DMS 273 (cell line): Measurements from ENCODE around the gene MRNIP.

ENCODE experiments used
- DNase-seq: peaks from one replicate; lab custom pipeline; 2025; ENCODE audit not compliant: unreplicated experiment; lab: John Stamatoyannopoulos, UW

MRNIP gene

GRCh38 chr5:179822444-179822990 lies 36.1 kb downstream of the MRNIP start:
- no peak for DNase-seq

GRCh38 chr5:179822059-179822432 lies 36.6 kb downstream of the MRNIP start:
- DNase-seq: no peak

GRCh38 chr5:179821298-179822058 lies 37.1 kb downstream of the MRNIP start:
- peak; percentile 91 for DNase-seq

DNA sequence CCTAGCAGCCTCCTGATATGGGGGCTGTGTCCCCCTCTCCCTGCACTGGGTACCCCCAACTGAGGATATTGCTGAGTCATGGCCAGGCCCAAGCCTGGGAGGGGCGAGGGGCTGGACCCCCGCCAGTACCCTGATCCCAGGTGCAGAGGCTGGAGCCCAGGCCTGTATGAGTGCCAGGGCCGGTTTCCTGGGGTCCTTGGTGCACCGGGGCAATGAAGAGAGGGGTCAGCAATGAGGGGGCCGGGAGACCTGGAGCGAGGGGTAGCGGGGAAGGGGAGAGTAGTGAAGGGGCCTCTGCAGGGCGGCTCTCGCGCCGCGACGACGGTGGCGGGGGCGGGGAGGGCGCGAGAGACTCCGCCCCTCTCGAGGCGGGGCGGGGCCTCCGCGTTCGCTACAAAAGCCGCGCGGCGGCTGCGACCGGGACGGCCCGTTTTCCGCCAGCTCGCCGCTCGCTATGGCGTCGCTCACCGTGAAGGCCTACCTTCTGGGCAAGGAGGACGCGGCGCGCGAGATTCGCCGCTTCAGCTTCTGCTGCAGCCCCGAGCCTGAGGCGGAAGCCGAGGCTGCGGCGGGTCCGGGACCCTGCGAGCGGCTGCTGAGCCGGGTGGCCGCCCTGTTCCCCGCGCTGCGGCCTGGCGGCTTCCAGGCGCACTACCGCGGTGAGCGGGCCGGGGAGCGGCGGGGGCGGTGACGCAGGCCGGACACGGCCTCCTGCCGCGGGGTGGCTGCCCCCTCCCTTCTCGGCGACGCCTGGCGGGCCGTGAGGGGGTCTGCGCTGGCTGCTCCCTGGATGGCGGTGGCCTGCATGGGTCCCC lies 37.9 kb downstream of the MRNIP start, which contains the start of gene SQSTM1:
Gene SQSTM1, plus strand, starts transcription at position 423 of the 815 bp plus-strand sequence. Its CDS starts 32 bp downstream, at position 455.
- peak; percentile 90 for DNase-seq

GRCh38 chr5:179820127-179820482 lies 38.5 kb downstream of the MRNIP start:
- DNase-seq: no peak

DNA sequence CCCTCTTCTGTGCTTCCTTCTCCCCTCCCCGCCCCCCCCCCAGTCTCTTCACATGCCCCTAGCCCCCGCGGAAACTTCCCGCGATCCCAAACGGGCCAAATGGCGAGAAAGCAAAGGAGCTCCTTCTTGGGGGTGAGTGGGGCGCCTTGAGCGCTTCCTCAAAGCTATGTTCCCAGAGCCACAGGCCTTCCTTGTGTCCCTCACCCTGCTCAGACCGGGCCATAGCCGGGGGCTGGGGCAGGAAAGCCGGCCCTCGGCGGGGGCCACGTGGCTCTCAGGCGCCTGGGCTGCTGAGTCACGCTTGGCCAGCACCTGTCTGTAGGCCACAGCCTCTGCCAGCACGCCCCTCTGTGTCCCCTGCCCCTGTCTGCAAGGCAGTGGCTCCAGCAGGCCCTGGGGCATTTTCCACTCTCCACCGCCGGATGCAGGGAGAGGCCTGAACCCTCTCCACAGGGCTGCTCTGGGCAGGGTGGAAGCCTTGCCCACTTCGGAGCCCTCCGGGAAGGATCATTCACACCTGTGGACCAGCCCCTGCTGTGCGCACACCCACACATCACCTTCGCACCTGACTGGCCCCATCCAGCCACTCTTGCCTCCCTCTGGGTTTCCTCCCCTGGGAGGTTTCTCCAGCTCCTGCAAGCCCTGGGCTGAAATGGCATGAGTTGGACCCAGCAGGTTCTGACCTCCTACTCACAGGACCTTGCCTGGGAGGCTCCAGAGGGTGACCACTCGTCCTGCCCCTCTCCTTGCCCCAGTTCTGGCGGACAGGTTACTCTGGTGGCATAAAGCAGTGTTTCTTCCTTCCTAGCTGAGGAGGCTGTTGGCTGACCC lies 39.1 kb downstream of the MRNIP start:
- peak; percentile 60 for DNase-seq

- DNase-seq: peak; percentile 77
These were observed 39.8 kb downstream of the MRNIP start for GRCh38 chr5:179818746-179819295.

- no peak for DNase-seq
These were observed 40.5 kb downstream of the MRNIP start for GRCh38 chr5:179817890-179818745.

GRCh38 chr5:179817470-179817840 lies 41.2 kb downstream of the MRNIP start:
- no peak for DNase-seq

DNA sequence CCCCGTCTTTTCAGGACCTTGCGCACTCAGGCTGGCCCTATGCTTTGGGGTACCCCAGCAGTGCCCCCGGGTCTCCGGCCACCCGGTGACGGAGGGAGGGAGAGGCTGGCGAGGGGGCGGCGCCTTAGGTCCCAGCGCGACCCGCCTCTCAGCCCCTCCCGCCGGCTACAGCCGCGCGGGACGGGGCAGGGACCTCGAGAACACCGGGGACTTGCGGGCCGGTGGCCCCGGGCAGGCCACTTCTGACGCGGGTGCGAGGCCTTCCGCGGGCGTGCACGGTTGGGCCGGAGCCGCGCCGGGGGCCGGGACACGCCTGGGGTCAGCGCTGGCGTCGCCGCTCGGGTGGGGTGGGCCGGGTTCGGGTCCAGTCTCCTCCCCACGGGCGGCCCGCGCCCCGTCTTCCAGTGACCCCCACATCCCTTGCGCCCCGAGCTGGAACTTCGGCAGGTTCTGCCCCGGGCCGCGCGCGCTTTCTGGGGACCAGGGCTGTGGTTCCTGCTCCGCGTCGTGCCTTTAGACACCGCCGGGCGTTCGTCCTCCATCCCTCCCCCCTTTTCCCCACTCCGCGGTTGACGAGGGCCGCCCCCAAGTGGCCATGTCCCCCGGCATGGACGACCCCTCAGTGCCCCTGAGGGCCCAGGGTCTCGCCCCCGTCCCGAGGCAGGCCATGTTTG lies 41.7 kb downstream of the MRNIP start:
- DNase-seq: no peak

- DNase-seq: no peak
These were observed 42.2 kb downstream of the MRNIP start for GRCh38 chr5:179816401-179816795.

- DNase-seq: no peak
These were observed 42.9 kb downstream of the MRNIP start for GRCh38 chr5:179815491-179816249.

GRCh38 chr5:179814090-179814489 lies 44.5 kb downstream of the MRNIP start:
- DNase-seq: no peak

- no peak for DNase-seq
These were observed 45.5 kb downstream of the MRNIP start for GRCh38 chr5:179812997-179813607.

DNA sequence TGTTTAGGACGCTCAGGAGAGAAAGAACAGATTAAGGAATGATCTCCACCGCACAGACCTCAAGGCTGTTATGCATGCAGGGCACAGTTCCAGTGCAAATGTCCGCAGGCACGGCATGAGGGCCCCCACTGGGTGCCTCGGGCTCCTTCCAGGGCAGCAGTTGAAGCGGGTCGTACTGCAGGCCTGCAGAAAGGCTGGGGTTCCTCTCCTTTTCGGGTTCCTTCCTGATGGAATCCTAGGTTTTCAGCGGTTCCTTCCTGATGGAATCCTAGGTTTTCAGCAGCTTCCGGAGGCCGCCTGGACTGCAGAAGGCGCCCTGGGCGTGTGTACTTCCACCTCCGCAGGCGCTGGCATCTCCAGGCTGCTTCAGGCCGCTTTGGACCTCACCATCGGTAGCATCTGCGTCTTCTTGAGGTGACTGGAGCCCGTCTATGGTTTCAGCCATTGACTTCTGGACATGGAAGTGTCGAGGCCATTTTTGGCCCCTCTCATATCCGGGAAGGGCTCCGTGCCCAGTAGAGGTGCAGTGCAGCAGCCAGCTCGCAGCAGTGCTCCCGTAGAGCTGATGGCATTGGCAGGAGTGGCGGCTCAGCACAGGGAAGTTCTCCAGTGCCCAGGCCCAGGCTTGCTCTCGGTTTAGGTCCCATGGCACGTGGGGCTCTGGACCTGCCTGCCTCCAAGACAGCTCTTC lies 46.3 kb downstream of the MRNIP start:
- no peak for DNase-seq

DNA sequence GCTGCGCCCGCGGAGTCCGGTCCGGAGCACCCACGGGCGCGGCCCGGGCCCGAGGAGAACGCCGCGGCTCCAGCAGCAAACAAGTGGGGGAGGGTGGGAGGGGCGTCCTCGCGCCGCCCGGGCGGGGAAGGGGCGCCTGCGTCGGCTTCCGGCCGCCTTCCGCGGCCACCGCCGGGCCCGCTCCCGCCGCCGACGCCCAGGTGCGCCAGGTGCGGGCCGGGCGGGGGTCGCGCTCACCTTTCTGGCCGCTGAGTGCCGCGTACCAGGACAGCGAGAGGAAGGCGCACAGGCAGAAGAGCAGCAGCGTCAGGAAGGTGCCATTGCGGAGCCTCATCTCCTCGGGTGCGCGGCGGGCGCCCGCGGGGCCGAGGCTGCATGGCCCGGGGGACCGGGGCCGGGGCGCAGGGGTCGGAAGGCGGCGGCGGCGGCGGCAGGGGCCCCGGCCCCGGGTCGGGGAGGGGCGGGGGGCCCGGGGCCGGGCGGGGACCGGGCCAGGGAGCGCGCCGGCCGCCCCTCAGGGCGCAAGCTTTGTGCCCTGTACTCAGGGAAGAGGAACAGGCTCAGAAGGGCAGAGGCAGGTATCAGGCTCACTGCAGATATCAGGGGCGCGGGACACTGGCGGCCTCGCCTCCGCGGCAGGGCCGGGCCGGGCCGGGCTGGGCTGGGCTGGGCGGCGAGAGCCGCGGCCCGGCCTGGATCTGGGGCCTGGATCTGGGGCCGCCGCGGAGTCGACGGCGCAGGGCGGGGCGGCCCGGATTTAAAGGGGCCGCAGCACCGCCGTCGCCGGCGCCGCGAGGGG lies 52.2 kb downstream of the MRNIP start, which contains the start of gene MGAT4B:
Gene MGAT4B, minus strand, starts transcription at position 617 of the 799 bp plus-strand sequence. Its CDS starts 283 bp downstream, at position 334.
- DNase-seq: peak; percentile 89
